ENCODE results near the gene GALNT7.
"Not testable (repeated sequence)": the region's sequence is repeated elsewhere in the genome, so short reads cannot be mapped to it uniquely, and the experiment has no call there.

The GALNT7 gene

GRCh38 chr4:173167758-173168395 lies 734 bp upstream of the GALNT7 start:
- DNase-seq = peak in 1 of 2 donors; percentile 28

- no peak for DNase-seq
These were observed 492 bp downstream of the GALNT7 start for GRCh38 chr4:173169178-173169427.

GRCh38 chr4:173169428-173170181 lies 994 bp downstream of the GALNT7 start:
- peak; percentile 70 to 73 for DNase-seq

GRCh38 chr4:173170182-173170778 lies 1.7 kb downstream of the GALNT7 start:
- no peak for DNase-seq

- no peak for DNase-seq
These were observed 2.5 kb downstream of the GALNT7 start for GRCh38 chr4:173171098-173171497.

GRCh38 chr4:173171987-173172386 lies 3.4 kb downstream of the GALNT7 start:
- no peak for DNase-seq

GRCh38 chr4:173174184-173174583 lies 5.6 kb downstream of the GALNT7 start:
- no peak for DNase-seq

GRCh38 chr4:173174594-173175012 lies 6.0 kb downstream of the GALNT7 start:
- no peak for DNase-seq

- DNase-seq = no peak
These were observed 7.4 kb downstream of the GALNT7 start for GRCh38 chr4:173176010-173176409.

GRCh38 chr4:173177232-173177631 lies 8.6 kb downstream of the GALNT7 start:
- no peak for DNase-seq

GRCh38 chr4:173178144-173178543 lies 9.5 kb downstream of the GALNT7 start:
- DNase-seq = no peak

GRCh38 chr4:173181848-173182247 lies 13.2 kb downstream of the GALNT7 start:
- no peak for DNase-seq

GRCh38 chr4:173182403-173182802 lies 13.8 kb downstream of the GALNT7 start:
- no peak for DNase-seq

GRCh38 chr4:173183659-173184247 lies 15.1 kb downstream of the GALNT7 start:
- DNase-seq = not testable (repeated sequence)

- DNase-seq = no peak
These were observed 17.4 kb downstream of the GALNT7 start for GRCh38 chr4:173185847-173186510.

GRCh38 chr4:173187732-173188131 lies 19.1 kb downstream of the GALNT7 start:
- DNase-seq = no peak

GRCh38 chr4:173188648-173189047 lies 20.0 kb downstream of the GALNT7 start:
- no peak for DNase-seq

- DNase-seq = no peak
These were observed 20.6 kb downstream of the GALNT7 start for GRCh38 chr4:173189117-173189693.

GRCh38 chr4:173191623-173192041 lies 23.0 kb downstream of the GALNT7 start:
- no peak for DNase-seq

GRCh38 chr4:173192375-173193162 lies 24.0 kb downstream of the GALNT7 start:
- peak in 1 of 2 donors; percentile 7 for DNase-seq

- DNase-seq = no peak
These were observed 25.5 kb downstream of the GALNT7 start for GRCh38 chr4:173194157-173194556.

- no peak for DNase-seq
These were observed 26.5 kb downstream of the GALNT7 start for GRCh38 chr4:173195109-173195508.

All from CD4-positive, alpha-beta T cell treated with Interferon alpha-2 for 1 hour (primary cell).